Effector CD4-positive, alpha-beta T cell (primary cell): Measurements from ENCODE around the gene DLX3.

Experiments
- DNase-seq: peaks from one replicate; pipeline ENCODE4 v3.0.0-alpha.2; 2020

Gene DLX3

GRCh38 chr17:49991409-49991808, 3.6 kb downstream of the DLX3 start:
- DNase-seq: no peak

GRCh38 chr17:49990921-49991320, 4.1 kb downstream of the DLX3 start:
- no peak for DNase-seq

- DNase-seq: no peak
Observed at GRCh38 chr17:49990331-49990730, 4.7 kb downstream of the DLX3 start.

GRCh38 chr17:49989518-49989880, 5.5 kb downstream of the DLX3 start:
- DNase-seq: no peak

- DNase-seq: no peak
Observed at GRCh38 chr17:49987681-49988441, 7.2 kb downstream of the DLX3 start.

GRCh38 chr17:49987290-49987585, 7.8 kb downstream of the DLX3 start:
- DNase-seq: no peak

GRCh38 chr17:49986396-49987289, 8.4 kb downstream of the DLX3 start:
- DNase-seq: no peak

GRCh38 chr17:49985310-49985990, 9.6 kb downstream of the DLX3 start:
- DNase-seq: no peak

- no peak for DNase-seq
Observed at GRCh38 chr17:49984776-49985175, 10.2 kb downstream of the DLX3 start.

- no peak for DNase-seq
Observed at GRCh38 chr17:49984283-49984682, 10.7 kb downstream of the DLX3 start.

- no peak for DNase-seq
Observed at GRCh38 chr17:49980703-49981197, 14.3 kb downstream of the DLX3 start.

GRCh38 chr17:49979748-49980479, 15.1 kb downstream of the DLX3 start:
- no peak for DNase-seq

- no peak for DNase-seq
Observed at GRCh38 chr17:49978501-49978900, 16.5 kb downstream of the DLX3 start.

- DNase-seq: no peak
Observed at GRCh38 chr17:49977463-49978389, 17.3 kb downstream of the DLX3 start.

GRCh38 chr17:49976828-49977202, 18.2 kb downstream of the DLX3 start:
- DNase-seq: no peak

GRCh38 chr17:49976163-49976827, 18.7 kb downstream of the DLX3 start:
- DNase-seq: no peak

- no peak for DNase-seq
Observed at GRCh38 chr17:49975531-49975930, 19.5 kb downstream of the DLX3 start.

GRCh38 chr17:49973271-49973615, 21.8 kb downstream of the DLX3 start:
- no peak for DNase-seq

- no peak for DNase-seq
Observed at GRCh38 chr17:49972486-49973270, 22.3 kb downstream of the DLX3 start.

- no peak for DNase-seq
Observed at GRCh38 chr17:49971848-49972485, 23.1 kb downstream of the DLX3 start.
